ENCODE results near the gene HS3ST2. TPM values are rescaled to one million over a fixed set of nuclear protein-coding genes. Genes with fewer than 3 reads are reported as not detected.

HS3ST2 gene
- polyA plus RNA-seq, 2 of the 4 experiments (the other 2 are of a cell fraction) = not detected

- TF ChIP-seq NR3C1 (IDR thresholded peaks at IDR 0.05) = no peak
- no peak for TF ChIP-seq HOXB5 (CRISPR knock-in tag; IDR thresholded peaks at IDR 0.05)
- TF ChIP-seq ZFP36 (IDR thresholded peaks at IDR 0.05; ENCODE audit: borderline replicate concordance, partially characterized antibody) = no peak
- no peak for TF ChIP-seq MAFK (IDR thresholded peaks at IDR 0.05; ENCODE audit: partially characterized antibody)
- no peak for TF ChIP-seq RFX5 (IDR thresholded peaks at IDR 0.05)
- TF ChIP-seq E2F6 (IDR thresholded peaks at IDR 0.05; ENCODE audit: borderline replicate concordance, low read depth) = peak; percentile 77
- TF ChIP-seq POLR2AphosphoS2 (conservative IDR thresholded peaks at IDR 0.05; ENCODE audit: low read length) = no peak
- no peak for TF ChIP-seq CBX8 (IDR thresholded peaks at IDR 0.05)
- TF ChIP-seq USF2 (IDR thresholded peaks at IDR 0.05) = peak; percentile 56
- peak; percentile 48; the same call in 1 of the 2 replicates for TF ChIP-seq MYC (IDR thresholded peaks at IDR 0.05; ENCODE audit: borderline replicate concordance, low read length)
Observed at GRCh38 chr16:22948603-22949368, 134.8 kb downstream of the HS3ST2 start (continued).

GRCh38 chr16:22955461-22956070 lies 141.6 kb downstream of the HS3ST2 start:
- 31% methylated on average over 6 of the region's 6 CpGs for WGBS (ENCODE audit: missing lambda C conversion rate)
- Histone ChIP-seq H3K4me3 (no peak overlapping the region), H3K27ac (no peak overlapping the region), H3K4me1 (no peaks in the 10 kb centered on the region), H3K9me3 (no peaks in the 10 kb centered on the region), H3K4me2 (no peak overlapping the region)
- TF ChIP-seq SREBF2 (IDR thresholded peaks at IDR 0.05) = no peak
- no peak for TF ChIP-seq ZNF302 (CRISPR knock-in tag; IDR thresholded peaks at IDR 0.05)
- TF ChIP-seq CHD4 (IDR thresholded peaks at IDR 0.05; ENCODE audit: borderline replicate concordance) = no peak
- TF ChIP-seq TFCP2L1 (CRISPR knock-in tag; IDR thresholded peaks at IDR 0.05) = no peak
- no peak for TF ChIP-seq ZSCAN20 (CRISPR knock-in tag; IDR thresholded peaks at IDR 0.05)
- no peak for TF ChIP-seq E2F6 (IDR thresholded peaks at IDR 0.05; ENCODE audit: borderline replicate concordance, low read depth)
- TF ChIP-seq JUNB (IDR thresholded peaks at IDR 0.05) = no peak
- TF ChIP-seq KDM5A (IDR thresholded peaks at IDR 0.05) = no peak
- TF ChIP-seq FOSB (CRISPR knock-in tag; IDR thresholded peaks at IDR 0.05) = no peak
- TF ChIP-seq KDM1A (IDR thresholded peaks at IDR 0.05; ENCODE audit: low read depth) = no peak
- no peak for TF ChIP-seq HMGXB4 (CRISPR knock-in tag; IDR thresholded peaks at IDR 0.05; ENCODE audit: borderline replicate concordance)
- TF ChIP-seq POLR2A (IDR thresholded peaks at IDR 0.05; ENCODE audit: low read length) = no peak
- no peak for TF ChIP-seq SMC3 (IDR thresholded peaks at IDR 0.05)
- no peak for TF ChIP-seq HOXA7 (CRISPR knock-in tag; IDR thresholded peaks at IDR 0.05)
- no peak for TF ChIP-seq TP53 (CRISPR knock-in tag; IDR thresholded peaks at IDR 0.05)
- no peak for TF ChIP-seq BCL3 (IDR thresholded peaks at IDR 0.05)
- TF ChIP-seq CBX2 (IDR thresholded peaks at IDR 0.05; ENCODE audit: borderline replicate concordance, low read depth) = no peak
- TF ChIP-seq RNF2 (IDR thresholded peaks at IDR 0.05; ENCODE audit: borderline replicate concordance, low read depth) = no peak
- ATAC-seq (no peak), FAIRE-seq (no peak), DNase-seq (ENCODE audit: low read depth in 1 of 2, low spot score in 1 of 2) (no peak)
- ChIA-PET POLR2A (no interaction called here), CTCF (interaction anchor here (1.2 kb wide), 1 partner anchor 20 kb away, joined by 3 read pairs; no protein-coding TSS in a partner anchor)

Data from A549 (cell line).